BLaER1 treated with 17β-estradiol and CSF1 and Interleukin-3, amounts not matched to agents 10 nM and 100 nM (cell line): ENCODE measurements around the gene YRDC.

Source experiments
- H3K27ac ChIP-seq, 11 experiments: shearing (Covaris generic); formaldehyde crosslinking; 2 replicates each; pipeline ENCODE4 v1.8.1; 2022
- H3K27me3 ChIP-seq, 11 experiments: shearing (Covaris generic); formaldehyde crosslinking; 2 replicates each; pipeline ENCODE4 v1.8.1; 2022
- H3K36me3 ChIP-seq, 11 experiments: shearing (Covaris generic); formaldehyde crosslinking; 2 replicates each; pipeline ENCODE4 v1.8.1; 2022
- H3K4me1 ChIP-seq, 10 experiments: shearing (Covaris generic); formaldehyde crosslinking; 2 replicates each; pipeline ENCODE4 v1.8.1; 2022
- H3K4me2 ChIP-seq, 11 experiments: shearing (Covaris generic); formaldehyde crosslinking; 2 replicates each; pipeline ENCODE4 v1.8.1; 2022
- H3K4me3 ChIP-seq, 10 experiments: shearing (Covaris generic); formaldehyde crosslinking; 2 replicates each; pipeline ENCODE4 v1.8.1; 2022
- H3K9ac ChIP-seq, 11 experiments: shearing (Covaris generic); formaldehyde crosslinking; 2 replicates each; pipeline ENCODE4 v1.8.1; 2022
- H3K9me3 ChIP-seq, 11 experiments: shearing (Covaris generic); formaldehyde crosslinking; replicated peaks in 1 of 11; 2 replicates each; pipeline ENCODE4 v1.8.1; 2022
- H4K20me1 ChIP-seq, 11 experiments: shearing (Covaris generic); formaldehyde crosslinking; 2 replicates each; pipeline ENCODE4 v1.8.1; 2022
- Cebpa-rat ChIP-seq, 11 experiments: shearing (Covaris generic); IDR thresholded peaks; 2 replicates each; pipeline ENCODE4 v1.8.1; 2022

Gene YRDC

GRCh38 chr1:37831809-37832208, 23.8 kb upstream of the YRDC start:
- H3K27me3 ChIP-seq = no peaks in the 10 kb centered on the region
- no peak overlapping the region for H3K27ac ChIP-seq
- no peak overlapping the region for H3K9ac ChIP-seq
- peaks cover 89 to 99% (median 94%) of the 10 kb centered on the region in 11 experiments for H3K36me3 ChIP-seq
- no peaks in the 10 kb centered on the region for H3K4me1 ChIP-seq
- peaks cover 0 to 15% (median 0%) of the 10 kb centered on the region in 11 experiments; a peak in 5 of 22 replicates for H4K20me1 ChIP-seq
- no peaks in the 10 kb centered on the region for H3K9me3 ChIP-seq
- TF ChIP-seq Cebpa-rat (IDR thresholded peaks at IDR 0.05) = no peak
- H3K4me2 ChIP-seq = no peak overlapping the region
- H3K4me3 ChIP-seq = no peak overlapping the region

DNA sequence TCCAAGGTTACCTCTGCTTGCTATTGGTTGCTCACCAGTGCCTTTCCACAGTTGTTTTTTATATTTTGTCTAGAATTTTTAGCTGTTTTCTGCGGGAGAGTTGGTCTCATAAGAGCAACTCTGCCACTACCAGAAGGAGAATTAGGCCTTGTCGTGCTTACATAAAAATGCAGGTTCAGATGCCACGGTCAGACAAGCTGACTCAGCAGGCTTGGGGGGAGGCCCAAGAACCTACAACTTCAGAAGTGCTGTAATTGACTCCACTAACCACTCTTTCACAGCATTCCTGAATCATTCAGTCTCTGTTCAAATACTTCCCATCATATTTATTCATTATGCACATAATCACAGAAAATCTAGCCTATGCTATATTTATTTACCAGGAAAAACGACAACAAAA, 23.1 kb upstream of the YRDC start:
- peaks cover 88 to 99% (median 94%) of the 10 kb centered on the region in 11 experiments for H3K36me3 ChIP-seq
- TF ChIP-seq Cebpa-rat (IDR thresholded peaks at IDR 0.05) = no peak

DNA sequence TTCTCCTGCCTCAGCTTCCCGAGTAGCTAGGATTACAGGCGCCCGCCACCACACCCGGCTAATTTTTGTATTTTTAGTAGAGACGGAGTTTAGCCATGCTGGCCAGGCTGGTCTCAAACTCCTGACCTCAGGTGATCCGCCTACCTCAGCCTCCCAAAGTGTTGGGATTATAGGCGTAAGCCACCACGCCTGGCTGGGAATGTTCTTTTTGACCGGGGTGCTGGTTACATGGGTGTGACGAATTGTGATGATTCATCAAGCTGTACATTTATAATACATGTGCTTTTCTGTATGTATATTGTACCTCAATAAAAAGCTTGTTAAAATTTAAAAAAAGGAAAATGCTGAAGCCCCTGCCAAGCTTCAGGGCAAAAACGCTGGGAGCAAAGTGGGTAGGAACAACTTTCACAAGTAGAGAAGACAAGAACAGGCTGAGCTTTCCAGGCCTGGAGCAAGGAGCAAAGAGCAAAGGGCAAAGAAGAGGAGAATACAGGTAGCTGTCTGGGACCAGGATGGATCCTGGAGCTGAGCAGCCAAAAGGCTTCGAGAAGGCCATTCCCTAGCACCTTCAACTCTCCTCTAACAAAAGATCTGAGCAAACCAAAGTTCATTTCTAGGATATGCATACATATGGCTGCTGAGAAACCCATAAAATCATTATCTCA, 20.5 kb upstream of the YRDC start:
- Histone ChIP-seq H3K27ac (no peak overlapping the region), H3K4me2 (no peak overlapping the region), H3K9ac (no peak overlapping the region), H3K9me3 (no peaks in the 10 kb centered on the region), H4K20me1 (peaks cover 0 to 21% (median 0%) of the 10 kb centered on the region in 11 experiments; a peak in 7 of 22 replicates), H3K36me3 (peaks cover 67 to 100% (median 92%) of the 10 kb centered on the region in 11 experiments), H3K27me3 (no peaks in the 10 kb centered on the region), H3K4me1 (peaks cover 0 to 32% (median 16%) of the 10 kb centered on the region in 10 experiments; a peak in 15 of 20 replicates), H3K4me3 (no peak overlapping the region)
- no peak for TF ChIP-seq Cebpa-rat (IDR thresholded peaks at IDR 0.05)

More for the DNA sequence above, 23.1 kb upstream of the YRDC start:
- no peaks in the 10 kb centered on the region for H3K9me3 ChIP-seq
- H3K4me3 ChIP-seq = no peak overlapping the region
- H3K27ac ChIP-seq = no peak overlapping the region
- H3K27me3 ChIP-seq = no peaks in the 10 kb centered on the region
- H3K4me2 ChIP-seq = no peak overlapping the region
- H3K9ac ChIP-seq = no peak overlapping the region
- H3K4me1 ChIP-seq = peaks cover 0 to 7% (median 2%) of the 10 kb centered on the region in 10 experiments; a peak in 12 of 20 replicates
- H4K20me1 ChIP-seq = peaks cover 0 to 13% (median 0%) of the 10 kb centered on the region in 11 experiments; a peak in 7 of 22 replicates

DNA sequence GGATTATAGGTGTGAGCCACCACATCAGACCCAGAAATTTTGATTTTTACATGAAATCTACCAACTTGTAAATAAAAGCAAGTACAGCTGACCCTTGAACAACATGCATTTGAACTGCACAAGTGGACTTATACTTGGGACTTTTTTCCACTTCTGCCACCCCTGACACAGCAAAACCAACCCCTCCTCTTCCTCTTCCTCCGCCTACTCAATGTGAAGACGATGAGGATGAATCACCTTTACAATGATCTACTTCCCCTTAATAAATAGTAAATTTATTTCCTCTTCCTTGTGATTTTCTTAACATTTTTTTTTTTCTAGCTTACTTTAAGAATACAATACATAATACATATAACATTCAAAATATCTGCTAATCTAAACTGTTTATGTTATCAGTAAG, 17.5 kb upstream of the YRDC start:
- Histone ChIP-seq H3K4me1 (peaks cover 0 to 61% (median 16%) of the 10 kb centered on the region in 10 experiments; a peak in 15 of 20 replicates), H4K20me1 (peaks cover 0 to 21% (median 0%) of the 10 kb centered on the region in 11 experiments; a peak in 5 of 22 replicates), H3K4me2 (peak overlapping the region in 9 of 11 experiments; percentile 15 to 89 (median 71); a peak in 17 of 22 replicates), H3K9ac (peak overlapping the region in 3 of 11 experiments; percentile 19 to 41 (median 21); a peak in 3 of 22 replicates), H3K4me3 (peak overlapping the region in 3 of 10 experiments; percentile 16 to 25 (median 19); a peak in 3 of 20 replicates), H3K27me3 (no peaks in the 10 kb centered on the region), H3K36me3 (peaks cover 66 to 100% (median 92%) of the 10 kb centered on the region in 11 experiments), H3K27ac (peak overlapping the region in 7 of 11 experiments; percentile 17 to 51 (median 39); a peak in 9 of 22 replicates), H3K9me3 (no peaks in the 10 kb centered on the region)
- no peak for TF ChIP-seq Cebpa-rat (IDR thresholded peaks at IDR 0.05)

GRCh38 chr1:37824001-37824400, 16.0 kb upstream of the YRDC start:
- no peak for TF ChIP-seq Cebpa-rat (IDR thresholded peaks at IDR 0.05)
- Histone ChIP-seq H4K20me1 (peaks cover 0 to 21% (median 0%) of the 10 kb centered on the region in 11 experiments; a peak in 5 of 22 replicates), H3K4me1 (peaks cover 0 to 73% (median 20%) of the 10 kb centered on the region in 10 experiments; a peak in 15 of 20 replicates), H3K36me3 (peaks cover 61 to 100% (median 91%) of the 10 kb centered on the region in 11 experiments), H3K4me3 (no peak overlapping the region), H3K9ac (no peak overlapping the region), H3K27ac (peak overlapping the region in 1 of 11 experiments; percentile 7; a peak in 3 of 22 replicates), H3K4me2 (peak overlapping the region in 3 of 11 experiments; percentile 71 to 89 (median 83); a peak in 6 of 22 replicates), H3K27me3 (no peaks in the 10 kb centered on the region), H3K9me3 (no peaks in the 10 kb centered on the region)

GRCh38 chr1:37822906-37823815, 15.2 kb upstream of the YRDC start:
- Histone ChIP-seq H3K4me3 (no peak overlapping the region), H3K27me3 (no peaks in the 10 kb centered on the region), H3K9me3 (no peaks in the 10 kb centered on the region), H3K9ac (no peak overlapping the region), H4K20me1 (peaks cover 0 to 21% (median 0%) of the 10 kb centered on the region in 11 experiments; a peak in 4 of 22 replicates), H3K4me2 (peak overlapping the region in 3 of 11 experiments; percentile 71 to 89 (median 83); a peak in 5 of 22 replicates), H3K27ac (peak overlapping the region in 2 of 11 experiments; percentile 3 to 7; a peak in 3 of 22 replicates), H3K4me1 (peaks cover 0 to 73% (median 20%) of the 10 kb centered on the region in 10 experiments; a peak in 15 of 20 replicates), H3K36me3 (peaks cover 56 to 100% (median 88%) of the 10 kb centered on the region in 11 experiments)
- TF ChIP-seq Cebpa-rat (IDR thresholded peaks at IDR 0.05) = no peak

DNA sequence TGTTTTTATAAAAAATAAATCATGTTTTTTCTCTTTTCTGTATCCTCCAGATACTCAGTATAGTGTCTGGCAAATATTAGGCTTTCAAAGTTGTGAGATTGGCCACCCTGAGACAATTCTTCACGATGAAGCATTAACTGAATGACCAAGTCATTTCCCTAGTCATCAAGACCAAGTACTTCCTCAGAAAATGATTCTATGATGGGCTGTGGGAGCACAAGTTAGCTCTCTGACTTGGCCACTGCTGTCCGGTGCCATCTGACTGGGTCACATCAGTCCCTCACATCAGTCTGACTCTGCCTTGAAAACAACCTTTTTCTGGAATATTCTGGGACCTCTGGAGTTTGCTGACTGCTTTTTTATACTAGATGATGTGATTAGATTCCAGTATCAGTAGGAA, 13.5 kb upstream of the YRDC start:
- H3K9ac ChIP-seq = no peak overlapping the region
- H3K27me3 ChIP-seq = no peaks in the 10 kb centered on the region
- peaks cover 0 to 20% (median 0%) of the 10 kb centered on the region in 11 experiments; a peak in 4 of 22 replicates for H4K20me1 ChIP-seq
- no peak overlapping the region for H3K4me3 ChIP-seq
- TF ChIP-seq Cebpa-rat (IDR thresholded peaks at IDR 0.05) = no peak
- no peak overlapping the region for H3K27ac ChIP-seq
- H3K4me2 ChIP-seq = peak overlapping the region in 1 of 11 experiments; percentile 13; a peak in 1 of 22 replicates
- H3K9me3 ChIP-seq = no peaks in the 10 kb centered on the region
- peaks cover 65 to 100% (median 91%) of the 10 kb centered on the region in 11 experiments for H3K36me3 ChIP-seq
- H3K4me1 ChIP-seq = peaks cover 0 to 71% (median 20%) of the 10 kb centered on the region in 10 experiments; a peak in 15 of 20 replicates

DNA sequence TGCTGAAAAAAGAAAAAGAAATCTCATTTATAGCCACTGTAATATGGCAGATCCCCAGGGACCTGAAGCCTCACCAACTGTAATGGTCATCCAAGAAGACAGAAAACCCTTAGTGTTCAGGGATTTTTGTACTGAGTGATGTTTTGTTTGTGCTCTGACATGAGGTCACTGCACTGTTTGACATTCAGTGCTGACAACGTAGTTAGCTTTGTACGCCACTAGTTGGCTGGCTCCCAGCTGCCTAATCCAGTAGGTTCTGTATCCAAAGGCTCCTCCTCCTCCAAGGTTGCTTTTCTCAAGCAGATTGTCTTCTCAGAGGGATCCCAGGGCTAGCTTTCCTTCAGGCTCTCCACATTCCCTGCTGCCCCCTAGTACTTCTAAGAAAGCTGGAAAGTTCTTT, 9.5 kb upstream of the YRDC start:
- H3K4me3 ChIP-seq = no peak overlapping the region
- no peaks in the 10 kb centered on the region for H3K9me3 ChIP-seq
- H4K20me1 ChIP-seq = peaks cover 0 to 30% (median 23%) of the 10 kb centered on the region in 11 experiments; a peak in 14 of 22 replicates
- H3K27ac ChIP-seq = no peak overlapping the region
- peaks cover 0 to 32% (median 5%) of the 10 kb centered on the region in 10 experiments; a peak in 10 of 20 replicates for H3K4me1 ChIP-seq
- no peaks in the 10 kb centered on the region for H3K27me3 ChIP-seq
- no peak for TF ChIP-seq Cebpa-rat (IDR thresholded peaks at IDR 0.05)
- H3K9ac ChIP-seq = no peak overlapping the region
- no peak overlapping the region for H3K4me2 ChIP-seq
- H3K36me3 ChIP-seq = peaks cover 74 to 100% (median 93%) of the 10 kb centered on the region in 11 experiments
